Keratinocyte (primary cell): ENCODE data around the gene HGF. TPM values are rescaled to one million over a fixed set of nuclear protein-coding genes. Genes with fewer than 3 reads are reported as not detected.

Source experiments
- DNase-seq: peaks from one replicate; pipeline ENCODE4 v3.0.0-alpha.2; 2011; ENCODE audit warnings: low read depth, missing footprints, low spot score
- FAIRE-seq: peaks from 2 replicates; lab custom pipeline; 2011; peaks lifted over from hg19 to GRCh38; lab: Jason Lieb, UNC
- H2AFZ ChIP-seq: 2 replicates; pipeline ENCODE4 v1.6.0; 2012; ENCODE audit warnings: low read length, control low read depth, inconsistent platforms; ENCODE audit not compliant: control insufficient read depth
- H3K27ac ChIP-seq: 2 replicates; pipeline ENCODE4 v1.5.1; 2011; ENCODE audit warnings: low read length; ENCODE audit not compliant: control insufficient read depth, insufficient read depth
- H3K27me3 ChIP-seq: 3 replicates; pipeline ENCODE4 v1.6.0; 2011; ENCODE audit warnings: low read length; ENCODE audit not compliant: control insufficient read depth, insufficient read depth; ENCODE audit errors: extremely low read depth
- H3K36me3 ChIP-seq, 2 experiments: 2 replicates in 1 of 2; 3 replicates in 1 of 2; pipeline ENCODE4 v1.5.1; 2011; ENCODE audit warnings: low read length in 2 of 2, mild to moderate bottlenecking in 1 of 2; ENCODE audit not compliant: control insufficient read depth in 2 of 2, insufficient read depth in 2 of 2; ENCODE audit errors: extremely low read depth in 1 of 2
- H3K4me1 ChIP-seq: 3 replicates; pipeline ENCODE4 v1.5.1; 2011; ENCODE audit warnings: low read length; ENCODE audit not compliant: control insufficient read depth, insufficient read depth; ENCODE audit errors: extremely low read depth
- H3K4me2 ChIP-seq: 3 replicates; pipeline ENCODE4 v1.6.0; 2011; ENCODE audit warnings: low read depth, low read length; ENCODE audit not compliant: control insufficient read depth, insufficient read depth; ENCODE audit errors: extremely low read depth
- H3K4me3 ChIP-seq, 3 experiments: fragments of 200-600 bp in 1 of 3; sonication (generic) in 1 of 3; 2 replicates in 2 of 3; 3 replicates in 1 of 3; pipeline ENCODE4 v1.5.1; 2011 to 2016; ENCODE audit warnings: low read length in 3 of 3, mild to moderate bottlenecking in 3 of 3, control low read depth in 2 of 3, inconsistent platforms in 1 of 3, low read depth in 1 of 3, mixed read lengths in 1 of 3, mixed run types in 1 of 3, moderate library complexity in 1 of 3; ENCODE audit not compliant: control insufficient read depth in 2 of 3, insufficient read depth in 2 of 3; ENCODE audit errors: extremely low read depth in 1 of 3
- H3K79me2 ChIP-seq: 2 replicates; pipeline ENCODE4 v1.6.0; 2012; ENCODE audit warnings: low read length; ENCODE audit not compliant: control insufficient read depth, insufficient read depth
- H3K9ac ChIP-seq: 3 replicates; pipeline ENCODE4 v1.6.0; 2011; ENCODE audit warnings: low read length; ENCODE audit not compliant: control insufficient read depth, insufficient read depth; ENCODE audit errors: extremely low read depth
- H3K9me1 ChIP-seq: 3 replicates; pipeline ENCODE4 v1.6.0; 2011; ENCODE audit warnings: low read length; ENCODE audit not compliant: control insufficient read depth, insufficient read depth; ENCODE audit errors: extremely low read depth
- H3K9me3 ChIP-seq: 2 replicates; pipeline ENCODE4 v1.5.1; 2012; ENCODE audit warnings: low read depth, low read length; ENCODE audit not compliant: control insufficient read depth
- H4K20me1 ChIP-seq: 3 replicates; pipeline ENCODE4 v1.6.0; 2011; ENCODE audit warnings: low read length; ENCODE audit not compliant: control insufficient read depth, insufficient read depth; ENCODE audit errors: extremely low read depth
- CTCF ChIP-seq, 3 experiments: IDR thresholded peaks in 1 of 3; conservative IDR thresholded peaks in 1 of 3; optimal IDR thresholded peaks in 1 of 3; 2 replicates in 2 of 3; 3 replicates in 1 of 3; pipeline versions ENCODE3 to v1.5.1; 2011; ENCODE audit warnings: low read length in 3 of 3, mild to moderate bottlenecking in 3 of 3, moderate library complexity in 2 of 3, control low read depth in 1 of 3, inconsistent platforms in 1 of 3; ENCODE audit not compliant: insufficient read depth in 2 of 3; ENCODE audit errors: extremely low read depth in 1 of 3
- EZH2 ChIP-seq: IDR thresholded peaks from one replicate; pipeline ENCODE4 v1.6.1; 2012; ENCODE audit warnings: inconsistent platforms, mild to moderate bottlenecking, low read length, moderate library complexity
- dilution Hi-C: fragments of 300-500 bp; cut with MboI; formaldehyde crosslinking; loops from one replicate; pipeline ENCODE4 v1.7.0; 2020; ENCODE audit warnings: low sequenced_read_pairs; ENCODE audit not compliant: extremely low pct_ligation_motif_present
- polyA plus RNA-seq, 5 experiments: library from polyadenylated mRNA; depleted of rRNA in 3 of 5; stranded (reverse) in 3 of 5; stranded (forward) in 1 of 5; unstranded in 1 of 5; fragments of >200 nt; gene quantifications; 1 replicate in 1 of 5; 2 replicates in 3 of 5; 3 replicates in 1 of 5; pipeline versions ENCODE4 v1.2.1 to v1.2.3, GENCODE V29; 2011 to 2012; ENCODE audit warnings: missing spikeins in 2 of 5, low read depth in 1 of 5, low replicate concordance in 1 of 5

The HGF gene
- polyA plus RNA-seq, 1 donor (not counting 4 experiments of a cell fraction or from before 2014, with no cell fraction given): not detected

GRCh38 chr7:81652225-81652624 lies 117.6 kb downstream of the HGF start:
- FAIRE-seq: no peak
- Histone ChIP-seq H3K36me3 (no peaks in the 10 kb centered on the region), H3K27ac (no peak overlapping the region), H3K9me1 (no peaks in the 10 kb centered on the region), H3K9ac (no peak overlapping the region), H3K27me3 (no peaks in the 10 kb centered on the region), H3K4me3 (no peak overlapping the region), H2AFZ (no peak overlapping the region), H4K20me1 (no peaks in the 10 kb centered on the region), H3K4me1 (no peaks in the 10 kb centered on the region), H3K9me3 (peaks cover 3% of the 10 kb centered on the region), H3K4me2 (no peak overlapping the region), H3K79me2 (no peaks in the 10 kb centered on the region)
- no peak for DNase-seq
- dilution Hi-C loops: no loop called here
- no peak for TF ChIP-seq EZH2
- no peak for TF ChIP-seq CTCF (optimal IDR thresholded peaks at IDR 0.05 in 1 of 3, IDR thresholded peaks at IDR 0.05 in 1 of 3, conservative IDR thresholded peaks at IDR 0.05 in 1 of 3; ENCODE audit: extremely low read depth in 1 of 3, insufficient read depth in 2 of 3, low read length in 3 of 3)
